Activated CD4-positive, alpha-beta T cell treated with anti-CD3 and anti-CD28 coated beads, Interleukin-2, amount 10 ng/mL, durations not matched to agents 24 days and 14 days (primary cell): Measurements from ENCODE around the gene TSHZ2. TPM values are rescaled to one million over a fixed set of nuclear protein-coding genes. Genes with fewer than 3 reads are reported as not detected.

Experiments used
- DNase-seq: peaks from one replicate; pipeline ENCODE4 v3.0.0; 2022
- H3K27ac Mint-ChIP-seq: one replicate; pipeline ENCODE4 v1.8.0; 2022; ENCODE audit warnings: mild to moderate bottlenecking, mixed read lengths
- H3K27me3 Mint-ChIP-seq: one replicate; pipeline ENCODE4 v1.8.0; 2022; ENCODE audit warnings: mixed read lengths
- H3K36me3 Mint-ChIP-seq: one replicate; pipeline ENCODE4 v1.8.0; 2022; ENCODE audit warnings: low read depth, mild to moderate bottlenecking, mixed read lengths
- H3K4me1 Mint-ChIP-seq: one replicate; pipeline ENCODE4 v1.8.0; 2021; ENCODE audit warnings: mixed read lengths
- H3K4me3 Mint-ChIP-seq: one replicate; pipeline ENCODE4 v1.8.0; 2022; ENCODE audit warnings: mild to moderate bottlenecking, moderate library complexity, mixed read lengths
- H3K9me3 Mint-ChIP-seq: one replicate; pipeline ENCODE4 v1.8.0; 2021; ENCODE audit warnings: mixed read lengths
- intact Hi-C: fragments of 100-400 bp; cut with micrococcal nuclease; formaldehyde crosslinking; loops from one replicate; pipeline ENCODE4 v1.15.1; 2023
- total RNA-seq: library from RNA; stranded (reverse); gene quantifications from 2 replicates; pipeline ENCODE4 v1.2.3, GENCODE V29; 2022

TSHZ2 gene
- total RNA-seq, 1 donor from 2014 or later = 29.5 TPM

DNA sequence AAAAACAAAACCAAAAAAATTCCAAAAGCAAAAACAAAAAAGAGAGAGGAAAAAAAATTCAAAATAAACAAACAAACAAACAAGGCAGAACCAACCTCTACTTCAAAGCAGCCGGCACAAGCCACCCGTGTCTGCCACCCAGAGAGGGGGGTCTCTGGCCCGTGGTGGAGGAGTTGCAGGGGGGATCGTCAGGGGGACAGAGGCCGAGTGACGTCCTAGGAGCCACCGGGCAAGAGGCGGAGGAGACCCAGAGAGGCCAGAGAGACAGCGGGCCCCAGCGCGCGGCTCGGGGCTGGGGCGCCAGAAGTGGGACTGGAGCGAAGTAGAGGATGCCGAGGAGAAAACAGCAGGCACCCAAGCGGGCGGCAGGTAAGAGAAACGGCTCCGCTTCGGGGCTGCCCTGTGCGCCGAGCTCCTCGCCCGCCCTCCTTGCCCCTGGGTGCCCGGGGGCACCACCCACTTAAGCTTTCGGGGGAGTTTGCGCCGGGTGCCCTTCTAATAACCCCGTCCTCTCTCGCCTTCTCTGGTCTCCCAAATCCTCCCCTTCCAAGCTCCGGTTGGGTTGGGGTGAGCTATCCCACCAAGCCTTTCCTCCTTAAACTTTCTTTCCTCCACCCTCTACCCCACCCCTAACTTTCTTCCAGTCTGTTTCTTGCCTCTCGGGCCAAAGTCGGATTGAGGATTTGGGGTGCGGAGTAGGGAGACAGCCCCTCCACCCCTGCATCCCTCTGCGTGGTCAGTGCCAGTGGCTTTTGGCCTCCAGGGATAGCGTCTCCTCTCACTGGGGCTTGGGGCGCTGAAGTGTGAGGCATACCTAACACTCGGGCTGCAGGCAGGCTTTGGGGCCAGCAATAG is 1.0 kb downstream of the TSHZ2 start:
- peaks cover 32% of the 10 kb centered on the region for H3K4me1 Mint-ChIP-seq
- intact Hi-C loops = loop anchor here (1.0 to 10.0 kb wide), 4 partner anchors 242 to 732 kb away; partner anchors contain the start of gene ZNF217
- peak; percentile 80 for DNase-seq

DNA sequence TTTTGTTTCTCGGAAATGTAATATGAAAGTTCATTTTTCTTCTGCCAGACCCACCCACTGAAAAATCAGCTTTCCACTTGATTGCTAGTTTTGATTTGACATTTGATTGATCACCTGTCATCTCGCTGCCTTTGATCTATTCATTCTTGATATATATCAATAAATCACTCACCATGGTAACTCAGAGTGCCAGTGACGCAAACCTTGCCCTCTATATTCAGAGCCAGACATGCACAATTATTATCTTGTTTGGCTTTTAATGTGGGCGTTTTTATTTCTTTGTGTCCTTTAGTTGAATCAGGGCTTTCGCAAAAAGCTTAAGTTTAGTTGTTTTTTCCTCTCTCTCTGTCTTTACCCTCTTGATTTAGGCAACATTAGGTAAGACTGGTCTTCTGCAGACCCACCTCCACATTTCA is 2.0 kb downstream of the TSHZ2 start:
- DNase-seq = peak; percentile 82
- peak overlapping the region; percentile 98 for H3K4me3 Mint-ChIP-seq
- peaks cover 35% of the 10 kb centered on the region for H3K4me1 Mint-ChIP-seq
- peaks cover 10% of the 10 kb centered on the region for H3K27me3 Mint-ChIP-seq
- H3K36me3 Mint-ChIP-seq = peaks cover 17% of the 10 kb centered on the region
- H3K27ac Mint-ChIP-seq = peak overlapping the region; percentile 98
- H3K9me3 Mint-ChIP-seq = no peaks in the 10 kb centered on the region
- intact Hi-C loops = loop anchor here (1.0 to 10.0 kb wide), 6 partner anchors 27 to 731 kb away; partner anchors contain the start of gene ZNF217

More for the DNA sequence above, 1.0 kb downstream of the TSHZ2 start:
- Mint-ChIP-seq H3K27me3 (peaks cover 10% of the 10 kb centered on the region), H3K27ac (peak overlapping the region; percentile 98), H3K9me3 (no peaks in the 10 kb centered on the region), H3K4me3 (peak overlapping the region; percentile 98), H3K36me3 (peaks cover 17% of the 10 kb centered on the region)

- peaks cover 20% of the 10 kb centered on the region for H3K36me3 Mint-ChIP-seq
- DNase-seq = peak; percentile 73
- H3K27ac Mint-ChIP-seq = peak overlapping the region; percentile 98
- peak overlapping the region; percentile 98 for H3K4me3 Mint-ChIP-seq
- intact Hi-C loops = loop anchor here (1.0 to 10.0 kb wide), 3 partner anchors 95 to 730 kb away; no protein-coding TSS in a partner anchor
- H3K27me3 Mint-ChIP-seq = peaks cover 8% of the 10 kb centered on the region
- H3K9me3 Mint-ChIP-seq = no peaks in the 10 kb centered on the region
- H3K4me1 Mint-ChIP-seq = peaks cover 41% of the 10 kb centered on the region
Observed at GRCh38 chr20:52975029-52975732, 3.0 kb downstream of the TSHZ2 start.

DNA sequence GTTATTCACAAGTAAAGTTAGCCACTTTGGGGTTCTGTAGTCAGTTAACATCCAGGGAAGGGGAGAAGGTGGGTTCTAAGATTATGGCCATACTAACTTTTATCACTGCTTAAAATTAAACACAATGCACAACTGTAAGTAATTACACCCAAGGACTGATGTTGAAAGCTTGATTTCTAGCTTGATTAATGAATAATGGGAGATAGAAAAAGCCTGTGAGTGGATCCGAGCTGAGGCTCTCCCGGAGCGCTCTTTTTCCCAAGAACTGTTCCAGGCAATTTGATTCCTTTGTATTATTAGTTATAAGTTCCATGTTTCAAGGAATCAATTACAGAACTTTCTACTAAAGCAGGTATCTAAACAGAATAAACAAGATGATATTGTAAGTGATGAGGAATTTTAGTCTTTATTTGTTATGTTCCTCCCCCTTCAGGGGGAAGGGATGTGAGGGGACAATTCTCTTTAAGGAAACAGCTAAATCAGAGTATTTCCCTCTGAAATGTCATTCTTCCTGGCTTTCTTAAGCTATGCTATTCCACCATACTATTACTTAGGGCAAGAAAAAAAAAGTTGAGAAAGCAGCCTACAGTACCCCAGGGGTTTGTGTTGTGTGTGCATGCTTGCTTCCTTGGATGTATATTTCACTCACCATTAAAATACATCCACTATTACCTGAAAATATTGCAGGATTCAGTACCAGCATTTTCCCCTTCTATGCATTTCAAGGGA is 3.8 kb downstream of the TSHZ2 start:
- Mint-ChIP-seq H3K27me3 (peaks cover 8% of the 10 kb centered on the region), H3K9me3 (no peaks in the 10 kb centered on the region), H3K27ac (peak overlapping the region; percentile 98), H3K4me1 (peaks cover 42% of the 10 kb centered on the region), H3K36me3 (peaks cover 20% of the 10 kb centered on the region), H3K4me3 (peak overlapping the region; percentile 98)
- intact Hi-C loops = loop anchor here (1.0 to 10.0 kb wide), 3 partner anchors 94 to 729 kb away; no protein-coding TSS in a partner anchor
- DNase-seq = no peak

DNA sequence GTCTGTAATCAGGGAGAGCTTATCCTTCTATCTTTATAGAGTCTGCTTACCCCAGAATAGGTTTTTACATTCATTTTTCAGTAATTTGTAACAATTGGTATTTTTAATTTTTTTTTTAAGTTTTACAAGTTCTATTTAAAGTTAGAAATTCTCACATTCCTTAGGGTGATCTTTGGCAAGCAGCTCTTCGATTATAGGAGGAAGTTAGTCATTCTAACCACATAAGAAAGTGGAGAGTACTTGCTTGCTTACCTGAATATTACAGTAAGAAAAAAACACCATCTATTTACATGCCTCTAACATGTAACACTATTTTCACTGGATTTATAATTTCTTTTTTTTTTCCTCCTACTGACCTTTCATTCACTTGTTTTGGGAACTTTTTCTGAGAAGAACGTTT is 6.7 kb downstream of the TSHZ2 start:
- intact Hi-C loops = loop anchor here (1.0 to 10.0 kb wide), 2 partner anchors 22 to 726 kb away; no protein-coding TSS in a partner anchor
- Mint-ChIP-seq H3K9me3 (no peaks in the 10 kb centered on the region), H3K4me1 (peaks cover 44% of the 10 kb centered on the region), H3K27ac (peak overlapping the region; percentile 67), H3K36me3 (peaks cover 16% of the 10 kb centered on the region), H3K4me3 (peak overlapping the region; percentile 46), H3K27me3 (no peaks in the 10 kb centered on the region)
- no peak for DNase-seq

GRCh38 chr20:52981051-52981450 is 8.9 kb downstream of the TSHZ2 start:
- Mint-ChIP-seq H3K4me1 (peaks cover 44% of the 10 kb centered on the region), H3K36me3 (peaks cover 27% of the 10 kb centered on the region)

DNA sequence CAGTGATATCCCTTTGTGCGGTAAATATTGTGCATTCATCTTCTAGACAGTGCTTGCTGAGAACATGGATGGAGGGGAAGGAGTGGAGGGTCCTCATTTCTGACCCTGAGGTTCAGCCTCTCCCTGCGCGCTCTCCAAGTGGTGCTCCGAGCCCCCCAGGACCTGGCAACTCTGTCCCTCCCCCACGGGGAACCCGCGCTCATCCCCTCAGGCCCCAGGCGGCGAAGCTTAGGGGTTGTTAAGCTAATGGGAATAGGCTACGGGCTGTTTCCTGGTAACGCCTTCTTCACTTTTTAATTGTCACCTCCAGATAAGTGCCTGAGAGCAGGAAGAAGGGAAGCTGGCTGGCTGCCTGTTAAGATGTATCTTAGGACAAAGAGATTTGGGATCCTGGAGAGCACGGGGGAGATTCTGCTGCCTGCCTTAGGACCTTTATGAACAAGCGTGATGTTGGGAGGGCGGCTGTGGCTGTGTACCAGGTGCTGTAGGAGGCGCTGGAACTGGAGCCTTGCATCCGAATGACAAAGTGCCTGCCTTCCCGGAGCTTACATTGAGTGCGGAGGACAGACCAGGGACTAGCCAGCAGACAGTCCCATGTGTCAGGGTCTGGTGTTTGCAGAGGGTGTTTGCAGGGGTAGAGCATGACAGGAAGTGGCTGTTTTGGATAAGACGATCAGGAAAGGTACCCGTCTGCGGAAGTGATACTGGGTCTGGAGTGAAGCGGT is 11.7 kb downstream of the TSHZ2 start:
- intact Hi-C loops = no loop called here
- peak; percentile 67 for DNase-seq

More at GRCh38 chr20:52981051-52981450, 8.9 kb downstream of the TSHZ2 start:
- no peak overlapping the region for H3K4me3 Mint-ChIP-seq
- H3K9me3 Mint-ChIP-seq = no peaks in the 10 kb centered on the region
- no peak for DNase-seq
- H3K27ac Mint-ChIP-seq = peak overlapping the region; percentile 42
- intact Hi-C loops = no loop called here
- H3K27me3 Mint-ChIP-seq = no peaks in the 10 kb centered on the region

GRCh38 chr20:52984451-52984810 is 12.3 kb downstream of the TSHZ2 start:
- no peak for DNase-seq
- H3K36me3 Mint-ChIP-seq = peaks cover 21% of the 10 kb centered on the region
- intact Hi-C loops = no loop called here
- peak overlapping the region; percentile 72 for H3K4me3 Mint-ChIP-seq
- H3K27me3 Mint-ChIP-seq = no peaks in the 10 kb centered on the region
- H3K4me1 Mint-ChIP-seq = peaks cover 29% of the 10 kb centered on the region
- H3K9me3 Mint-ChIP-seq = no peaks in the 10 kb centered on the region
- H3K27ac Mint-ChIP-seq = peak overlapping the region; percentile 82

More for the DNA sequence above, 11.7 kb downstream of the TSHZ2 start:
- no peaks in the 10 kb centered on the region for H3K27me3 Mint-ChIP-seq
- peak overlapping the region; percentile 72 for H3K4me3 Mint-ChIP-seq
- peaks cover 33% of the 10 kb centered on the region for H3K4me1 Mint-ChIP-seq
- H3K36me3 Mint-ChIP-seq = peaks cover 21% of the 10 kb centered on the region
- H3K27ac Mint-ChIP-seq = peak overlapping the region; percentile 82
- H3K9me3 Mint-ChIP-seq = no peaks in the 10 kb centered on the region

DNA sequence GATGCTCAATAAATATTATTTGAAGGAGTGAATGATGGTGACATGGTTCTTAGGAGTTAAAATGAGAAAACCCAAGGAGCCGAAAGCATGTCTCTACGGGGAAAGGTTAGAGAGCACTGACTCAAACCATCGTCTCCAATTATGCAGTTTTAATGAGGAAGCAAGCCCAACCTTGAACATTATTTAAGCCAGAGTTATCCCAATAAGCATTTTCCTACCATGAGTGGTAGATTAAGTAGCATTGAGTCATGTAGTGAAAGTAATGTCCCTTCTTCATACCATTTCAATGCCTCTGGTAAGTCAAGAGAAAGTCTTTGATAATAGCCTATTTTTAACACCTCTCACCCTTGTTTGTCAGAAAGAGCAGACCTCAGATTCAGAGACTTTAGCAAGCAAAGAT is 13.5 kb downstream of the TSHZ2 start:
- peaks cover 25% of the 10 kb centered on the region for H3K4me1 Mint-ChIP-seq
- H3K9me3 Mint-ChIP-seq = no peaks in the 10 kb centered on the region
- intact Hi-C loops = no loop called here
- DNase-seq = no peak
- no peak overlapping the region for H3K4me3 Mint-ChIP-seq
- no peak overlapping the region for H3K27ac Mint-ChIP-seq
- no peaks in the 10 kb centered on the region for H3K27me3 Mint-ChIP-seq
- peaks cover 19% of the 10 kb centered on the region for H3K36me3 Mint-ChIP-seq

GRCh38 chr20:52987295-52987694 is 15.1 kb downstream of the TSHZ2 start:
- no peaks in the 10 kb centered on the region for H3K27me3 Mint-ChIP-seq
- H3K9me3 Mint-ChIP-seq = no peaks in the 10 kb centered on the region
- H3K27ac Mint-ChIP-seq = no peak overlapping the region
- intact Hi-C loops = no loop called here
- DNase-seq = no peak
- H3K4me1 Mint-ChIP-seq = peaks cover 20% of the 10 kb centered on the region
- H3K4me3 Mint-ChIP-seq = no peak overlapping the region
- H3K36me3 Mint-ChIP-seq = peaks cover 19% of the 10 kb centered on the region

DNA sequence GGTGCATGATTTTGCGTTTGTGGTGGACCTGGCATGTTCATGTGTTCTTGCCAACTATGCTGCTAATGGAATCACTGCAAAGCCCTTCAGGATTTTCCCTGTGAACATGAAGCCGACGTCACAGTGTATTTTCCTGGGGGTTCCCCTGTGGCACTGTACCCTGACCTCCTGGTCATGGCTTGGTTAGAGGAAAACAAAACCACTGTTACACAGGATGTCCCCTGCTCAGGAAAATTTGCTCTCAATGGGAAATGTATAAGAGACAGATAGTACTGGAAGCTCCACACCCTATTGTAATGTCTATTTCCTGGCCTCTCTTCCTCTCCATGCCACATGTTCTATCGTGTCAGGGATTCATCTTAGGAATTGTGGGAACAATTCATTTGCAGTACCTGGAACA is 19.7 kb downstream of the TSHZ2 start:
- Mint-ChIP-seq H3K9me3 (no peaks in the 10 kb centered on the region), H3K4me3 (no peak overlapping the region), H3K4me1 (peaks cover 16% of the 10 kb centered on the region), H3K27me3 (no peaks in the 10 kb centered on the region), H3K27ac (no peak overlapping the region), H3K36me3 (peaks cover 10% of the 10 kb centered on the region)
- no peak for DNase-seq
- intact Hi-C loops = no loop called here

DNA sequence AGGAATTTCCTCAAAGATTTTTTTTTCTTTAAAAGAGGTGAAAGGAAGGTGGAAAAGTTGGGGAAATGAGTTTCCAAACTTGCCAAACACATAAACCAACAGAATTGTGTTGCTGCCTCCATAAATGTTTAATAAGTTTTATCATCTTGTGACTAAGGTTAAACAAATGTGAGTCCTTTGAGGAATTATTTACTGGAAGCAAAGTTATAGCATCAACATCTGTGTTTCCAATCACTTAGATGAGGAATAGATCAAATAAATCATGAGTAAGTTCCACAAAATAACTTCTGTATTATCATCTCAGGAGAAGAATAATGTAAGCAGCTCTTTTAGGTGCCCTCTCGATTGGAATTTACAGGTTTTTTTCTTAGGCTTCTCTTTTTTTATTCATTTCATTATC is 20.5 kb downstream of the TSHZ2 start:
- Mint-ChIP-seq H3K27ac (no peak overlapping the region), H3K4me3 (no peak overlapping the region), H3K27me3 (no peaks in the 10 kb centered on the region), H3K36me3 (peaks cover 10% of the 10 kb centered on the region), H3K4me1 (peaks cover 17% of the 10 kb centered on the region), H3K9me3 (no peaks in the 10 kb centered on the region)
- DNase-seq = no peak
- intact Hi-C loops = no loop called here

DNA sequence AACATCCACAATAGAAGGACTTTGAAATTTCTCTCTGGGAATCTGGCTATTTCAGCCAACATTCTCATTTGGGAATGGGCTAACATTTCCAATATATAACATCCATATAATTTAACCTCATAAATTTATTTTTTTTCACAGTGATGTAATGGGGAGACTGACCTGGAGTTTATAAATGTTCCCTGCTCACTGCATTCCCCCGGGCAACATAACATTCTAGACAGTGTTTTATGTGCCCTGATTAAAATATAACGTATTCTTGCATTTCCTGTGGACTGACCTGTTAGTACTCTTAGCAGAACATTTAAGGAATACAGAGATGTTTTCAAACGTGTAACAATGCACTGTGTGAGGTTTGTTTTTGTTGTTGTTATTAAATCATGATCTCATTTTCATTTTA is 20.9 kb downstream of the TSHZ2 start:
- H3K36me3 Mint-ChIP-seq = peaks cover 8% of the 10 kb centered on the region
- DNase-seq = no peak
- H3K27me3 Mint-ChIP-seq = no peaks in the 10 kb centered on the region
- intact Hi-C loops = no loop called here
- no peak overlapping the region for H3K4me3 Mint-ChIP-seq
- H3K4me1 Mint-ChIP-seq = peaks cover 17% of the 10 kb centered on the region
- H3K27ac Mint-ChIP-seq = no peak overlapping the region
- no peaks in the 10 kb centered on the region for H3K9me3 Mint-ChIP-seq
